ENCODE results near the gene UGT1A7.

UGT1A7 gene

GRCh38 chr2:233799087-233799665, 117.5 kb downstream of the UGT1A7 start:
- DNase-seq (ENCODE audit: low read depth) = no peak

DNA sequence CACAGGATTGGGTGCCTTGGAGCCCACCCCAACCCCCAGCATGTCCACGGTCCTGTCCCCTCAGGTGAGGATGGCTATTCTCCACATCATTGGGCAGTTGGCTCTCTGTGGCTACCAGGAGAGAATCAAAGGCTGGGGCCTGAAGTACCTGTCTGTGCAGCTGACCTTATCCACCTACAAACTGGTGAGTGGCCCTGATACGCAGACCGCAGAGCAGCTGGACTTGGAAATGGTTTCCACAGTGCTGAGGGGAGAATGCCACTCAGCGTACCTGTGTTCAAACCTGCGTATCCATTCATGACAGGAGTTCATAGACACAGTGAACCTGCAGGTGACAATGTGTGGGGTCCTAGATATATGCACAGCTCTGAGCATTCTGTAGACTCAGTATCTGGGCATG, 118.0 kb downstream of the UGT1A7 start:
- no peak for DNase-seq (ENCODE audit: low read depth)

- no peak for DNase-seq (ENCODE audit: low read depth)
These were observed 118.5 kb downstream of the UGT1A7 start for GRCh38 chr2:233800208-233800607.

DNA sequence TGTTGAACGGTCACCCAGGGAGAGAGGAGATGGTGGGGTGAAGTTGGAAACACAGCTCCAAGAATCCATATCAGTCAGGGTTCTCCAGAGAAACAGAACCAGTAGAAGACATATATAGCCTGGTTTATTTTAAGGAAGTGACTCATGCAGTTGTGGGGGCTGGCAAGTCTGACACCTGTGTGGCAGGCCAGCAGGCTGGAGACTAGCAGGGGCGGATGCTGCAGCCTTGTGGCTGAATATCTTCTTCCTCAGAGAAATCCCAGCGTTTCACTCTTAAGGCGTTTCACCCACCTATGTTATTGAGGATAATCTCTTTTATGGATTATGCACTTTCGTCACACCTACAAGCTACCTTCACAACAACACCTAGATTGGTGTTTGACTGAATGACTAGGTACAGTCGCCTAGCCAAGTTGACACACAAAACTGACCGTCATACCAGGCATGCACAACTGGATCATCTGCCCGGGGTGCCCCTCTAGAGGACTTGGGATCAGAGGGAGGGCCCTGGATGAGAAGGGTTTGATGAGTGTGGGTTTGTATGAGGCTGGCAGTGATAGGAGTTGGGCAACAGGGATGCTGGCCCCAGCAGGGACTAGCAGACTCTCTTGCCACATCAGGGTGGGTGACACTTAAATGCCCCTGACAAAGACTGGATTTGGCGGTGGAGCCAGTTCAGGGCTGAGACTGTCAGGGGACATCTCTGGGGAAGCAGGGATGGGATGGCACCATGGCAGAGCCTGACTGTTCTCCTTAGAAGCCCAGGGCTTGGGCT, 119.8 kb downstream of the UGT1A7 start:
- no peak for DNase-seq (ENCODE audit: low read depth)

DNA sequence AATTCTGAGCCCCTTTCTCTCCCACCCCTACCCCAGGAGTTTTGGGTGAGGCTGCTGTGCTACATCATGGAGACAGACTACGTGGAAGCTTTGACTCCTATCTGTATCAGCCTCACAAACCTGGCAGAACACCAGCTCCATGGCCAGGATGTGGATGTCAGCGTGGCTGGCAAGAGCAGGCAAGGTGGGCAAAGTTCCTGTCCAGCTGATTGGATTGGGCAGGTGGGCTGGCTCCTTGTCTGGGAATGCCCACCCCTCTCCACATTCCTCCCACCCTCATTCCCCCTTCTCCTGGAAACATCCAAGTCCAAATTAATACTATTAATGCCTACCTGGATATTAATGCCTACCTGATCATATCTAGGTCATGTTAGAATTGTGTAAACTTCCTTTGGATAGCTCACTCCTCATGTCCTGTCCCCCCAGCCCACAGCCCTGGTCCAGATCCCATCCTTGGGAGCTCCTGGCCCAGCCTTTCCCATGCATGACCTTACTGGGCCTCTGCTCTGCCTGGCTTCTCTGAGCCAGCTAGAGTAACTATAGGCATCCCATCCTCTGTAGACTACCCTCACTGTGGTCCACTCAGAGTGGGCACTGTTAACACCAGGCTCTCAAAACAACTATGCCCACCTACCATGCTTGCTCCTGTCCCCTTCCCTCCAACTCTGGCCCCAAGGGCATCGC, 120.6 kb downstream of the UGT1A7 start:
- DNase-seq (ENCODE audit: low read depth) = no peak

DNA sequence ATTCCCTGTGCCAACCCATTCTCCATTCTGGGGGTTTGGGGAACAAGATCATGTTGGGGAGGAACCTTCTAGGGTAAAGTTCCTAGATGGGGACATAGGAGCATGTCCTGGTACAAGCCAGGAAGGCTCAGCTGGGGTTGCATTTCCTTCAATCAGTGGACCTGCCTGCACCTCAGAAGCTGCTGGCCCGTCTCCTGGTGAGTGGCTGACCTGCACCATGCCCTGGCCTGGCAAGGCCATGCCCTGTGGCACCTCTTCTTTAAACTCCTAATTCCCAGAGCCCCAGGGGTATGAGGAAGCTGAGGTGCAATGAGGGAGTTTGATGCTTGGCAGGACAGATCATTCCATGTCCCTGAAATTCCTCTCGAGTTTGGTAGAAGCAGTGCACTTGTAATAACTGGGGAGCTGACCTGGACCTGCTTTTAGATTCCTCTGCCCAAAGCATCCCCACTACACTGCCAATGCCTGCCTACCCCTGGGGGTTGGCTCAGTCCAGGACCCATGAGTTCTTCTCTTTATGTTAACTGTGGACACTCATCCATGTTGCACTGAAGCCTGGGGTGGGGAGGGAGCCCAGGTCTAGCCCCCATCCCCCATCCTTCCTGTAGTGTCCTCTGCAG, 121.7 kb downstream of the UGT1A7 start:
- DNase-seq (ENCODE audit: low read depth) = no peak

DNA sequence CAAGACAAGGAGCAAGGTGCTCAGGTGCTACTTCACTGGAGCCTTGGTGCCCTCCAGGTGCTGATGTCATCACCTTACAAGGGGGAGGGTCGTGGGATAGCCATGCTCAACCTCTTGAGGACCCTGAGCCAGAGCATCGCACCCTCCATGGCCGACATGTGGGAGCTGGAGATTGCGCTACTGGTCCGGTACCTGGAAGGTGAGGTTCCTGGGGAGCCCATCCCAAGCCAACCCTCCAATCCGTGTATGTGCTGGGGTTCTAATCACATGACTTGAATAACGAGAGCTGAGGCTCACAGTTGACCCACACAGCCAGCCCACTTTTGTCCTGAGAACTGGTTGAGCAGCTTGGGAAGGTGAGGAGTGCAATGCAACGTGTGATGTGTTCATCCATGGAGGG, 122.3 kb downstream of the UGT1A7 start:
- no peak for DNase-seq (ENCODE audit: low read depth)

DNA sequence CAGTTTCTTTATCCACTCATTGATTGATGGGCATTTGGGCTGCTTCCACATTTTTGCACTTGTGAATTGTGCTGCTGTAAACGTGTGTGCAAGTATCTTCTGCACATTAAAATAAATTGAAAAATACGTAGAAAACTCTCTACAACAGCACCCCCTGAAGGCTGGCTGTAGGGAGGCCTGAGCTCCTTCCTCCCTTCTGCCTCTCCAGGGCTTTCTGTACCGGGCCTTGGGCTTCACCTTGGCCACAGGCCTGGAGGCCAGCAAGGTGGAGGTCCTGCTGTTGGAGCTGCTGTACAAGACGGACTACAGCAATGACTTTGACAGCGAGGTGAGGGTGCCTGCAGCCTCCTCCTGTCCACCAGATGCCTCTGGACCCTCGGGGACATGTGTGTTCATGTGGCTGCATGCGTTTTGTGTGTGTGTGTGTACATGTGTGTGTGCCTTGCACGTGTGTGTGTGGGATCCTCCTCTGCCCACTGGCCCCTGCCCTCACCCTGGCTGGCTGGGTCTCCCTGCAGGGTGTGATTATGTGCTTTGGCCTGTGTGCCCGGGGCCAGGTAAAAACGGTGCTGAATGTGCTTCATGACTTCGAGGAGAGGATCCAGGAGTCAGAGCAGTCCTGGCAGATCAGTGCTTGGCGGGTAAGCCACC, 125.6 kb downstream of the UGT1A7 start:
- DNase-seq (ENCODE audit: low read depth) = no peak

GRCh38 chr2:233807966-233808935, 126.5 kb downstream of the UGT1A7 start:
- DNase-seq (ENCODE audit: low read depth) = no peak

DNA sequence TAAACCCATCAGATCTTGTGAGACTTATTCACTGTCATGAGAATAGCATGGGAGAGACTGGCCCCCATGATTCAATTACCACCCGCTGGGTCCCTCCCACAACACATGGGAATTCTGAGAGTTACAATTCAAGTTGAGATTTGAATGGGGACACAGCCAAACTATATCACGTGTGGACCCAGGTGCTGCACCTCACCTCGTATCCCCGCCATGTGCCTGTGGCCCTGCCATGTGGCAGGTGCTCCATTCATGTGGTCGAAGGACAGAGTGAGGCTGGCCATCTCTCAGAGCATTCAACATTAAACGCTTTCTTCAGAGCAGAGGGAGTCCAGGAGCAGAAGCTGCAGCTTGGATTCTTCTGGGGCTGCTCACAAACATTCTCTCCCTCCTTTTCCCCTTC, 128.7 kb downstream of the UGT1A7 start:
- DNase-seq (ENCODE audit: low read depth) = no peak

GRCh38 chr2:233811087-233811486, 129.4 kb downstream of the UGT1A7 start:
- DNase-seq (ENCODE audit: low read depth) = no peak

DNA sequence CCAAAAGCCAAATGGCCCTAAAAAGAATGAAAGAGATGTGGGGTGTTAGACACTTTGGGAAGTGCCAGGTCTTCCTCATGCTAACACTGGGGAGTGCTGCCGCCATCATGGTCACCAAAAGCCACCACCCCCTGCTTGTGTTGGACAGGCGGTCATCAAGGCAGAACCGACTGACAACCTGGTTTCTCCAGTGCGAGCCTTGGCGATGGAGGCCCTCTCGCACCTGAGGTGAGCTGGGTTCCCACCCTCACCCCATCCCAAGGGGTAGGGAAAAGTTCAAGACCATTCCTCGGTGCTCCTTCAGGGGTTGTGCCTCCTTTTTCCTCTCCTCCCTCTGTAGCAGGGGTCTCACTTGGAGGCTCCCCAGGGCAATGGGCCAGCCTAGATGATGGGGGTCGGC, 130.0 kb downstream of the UGT1A7 start:
- DNase-seq (ENCODE audit: low read depth) = no peak

DNA sequence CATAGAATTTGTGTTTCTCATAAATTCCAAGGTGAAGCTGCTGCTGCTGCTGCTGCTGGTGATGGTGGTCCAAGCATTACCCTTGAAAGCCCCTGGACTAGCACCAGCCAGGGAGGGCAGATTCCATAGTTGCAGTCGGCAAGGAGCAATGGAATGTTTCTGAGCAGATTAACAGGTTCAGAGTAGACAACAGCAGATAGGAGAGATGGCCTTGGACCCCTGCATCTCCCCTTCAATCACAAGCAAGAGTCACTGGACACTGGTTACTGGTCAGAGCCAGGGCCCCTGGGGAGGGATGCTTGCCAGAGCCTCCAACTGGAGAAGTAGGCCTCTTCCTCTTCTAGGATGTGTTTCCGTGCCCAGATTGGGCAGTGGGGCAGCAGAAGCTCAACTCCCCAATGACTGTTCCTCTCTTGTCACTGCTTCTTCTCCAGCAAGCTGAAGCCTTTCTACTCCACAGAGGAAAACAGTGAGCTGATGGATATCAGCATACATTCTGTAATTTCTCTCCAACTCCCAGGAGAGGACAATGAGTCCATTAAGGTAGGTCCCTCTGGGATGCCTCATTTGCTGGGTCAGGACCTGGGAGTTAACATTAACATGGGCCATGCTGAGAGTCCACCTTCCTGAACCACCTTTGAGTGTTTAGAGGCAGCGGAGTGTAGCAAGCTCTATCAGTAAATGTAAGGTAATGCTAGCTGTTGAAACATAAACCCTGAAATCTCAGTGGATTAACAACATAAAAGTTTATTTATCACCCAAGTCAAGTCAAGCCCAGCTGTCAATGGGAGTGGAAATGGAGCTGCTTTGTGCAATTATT, 131.7 kb downstream of the UGT1A7 start:
- no peak for DNase-seq (ENCODE audit: low read depth)

GRCh38 chr2:233814056-233814835, 132.5 kb downstream of the UGT1A7 start:
- DNase-seq (ENCODE audit: low read depth) = no peak

GRCh38 chr2:233815861-233816260, 134.2 kb downstream of the UGT1A7 start:
- no peak for DNase-seq (ENCODE audit: low read depth)

- DNase-seq (ENCODE audit: low read depth) = no peak
These were observed 134.6 kb downstream of the UGT1A7 start for GRCh38 chr2:233816334-233816733.

- DNase-seq (ENCODE audit: low read depth) = no peak
These were observed 135.1 kb downstream of the UGT1A7 start for GRCh38 chr2:233816771-233817170.

DNA sequence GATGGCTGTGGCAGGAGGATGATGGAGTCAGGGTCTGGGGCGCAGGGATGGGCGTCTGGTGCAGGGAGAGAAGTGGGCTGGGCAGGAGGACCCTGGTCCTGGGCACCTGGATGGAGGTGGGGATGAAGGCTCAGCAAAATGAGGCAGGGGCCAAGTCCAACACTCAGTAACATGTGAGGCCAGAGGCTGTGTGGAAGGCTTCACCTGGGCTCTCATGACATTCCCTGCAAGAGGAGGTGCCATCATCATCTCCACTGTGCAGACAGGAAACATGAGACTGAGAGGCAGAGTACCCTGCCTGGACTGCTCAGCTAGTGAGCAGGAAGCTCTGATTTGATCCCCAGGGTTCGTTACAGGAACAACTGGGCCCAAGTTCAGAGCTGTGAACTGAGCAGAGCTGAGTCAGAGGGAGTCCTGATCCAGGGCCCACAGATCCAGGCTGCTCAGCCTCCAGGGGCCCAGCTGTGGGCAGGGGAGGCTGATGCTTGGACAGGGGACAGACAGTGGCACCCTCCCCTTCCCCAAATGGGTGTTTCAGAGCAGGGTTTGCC, 135.7 kb downstream of the UGT1A7 start:
- DNase-seq (ENCODE audit: low read depth) = no peak

DNA sequence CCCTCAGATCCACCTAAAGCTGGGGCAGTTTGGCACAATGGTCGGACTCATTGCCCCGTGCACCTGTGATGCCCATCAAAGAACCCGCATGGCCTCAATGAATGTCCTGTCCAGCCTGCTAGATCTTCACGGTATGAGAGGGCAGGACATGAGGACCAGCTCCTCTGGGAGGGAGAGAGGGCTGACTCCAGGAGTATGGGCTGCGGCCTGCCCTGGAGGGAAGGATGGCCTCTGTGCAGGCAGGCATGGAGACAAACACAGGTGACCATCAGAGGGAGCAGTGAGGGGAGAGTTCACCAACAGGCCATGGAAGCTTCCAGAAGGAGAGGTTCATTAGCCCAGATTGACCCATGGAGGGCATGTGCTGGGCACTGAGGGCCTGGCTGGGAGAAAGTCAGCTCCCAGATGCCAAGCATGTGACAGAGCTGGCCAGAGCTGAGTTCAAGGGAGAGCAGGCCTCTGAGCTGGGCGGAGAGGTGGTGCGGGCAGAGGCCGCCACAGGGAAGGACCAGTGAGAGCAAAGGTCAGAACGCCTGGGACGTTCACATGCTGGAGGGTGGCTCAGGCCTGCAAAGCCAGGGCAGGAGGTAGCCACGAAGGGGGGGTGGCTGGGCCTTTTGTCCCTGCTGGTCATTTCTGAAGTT, 136.4 kb downstream of the UGT1A7 start:
- DNase-seq (ENCODE audit: low read depth) = no peak
